K562 (cell line): ENCODE data around the gene TOM1. TPM values are rescaled to one million over a fixed set of nuclear protein-coding genes. Genes with fewer than 3 reads are reported as not detected.

ENCODE experiments used
- BMI1 ChIP-seq: fragments of 150-350 bp; IDR thresholded peaks from 2 replicates; pipeline ENCODE4 v1.6.1; 2014; ENCODE audit warnings: low read length
- CBX1 ChIP-seq: sonication (generic); IDR thresholded peaks from 2 replicates; pipeline ENCODE4 v1.6.1; 2016; ENCODE audit warnings: antibody characterized with exemption, low read depth, mild to moderate bottlenecking
- CBX3 ChIP-seq, 2 experiments: IDR thresholded peaks; 1 replicate in 1 of 2; 2 replicates in 1 of 2; pipeline ENCODE4 v1.6.1; 2012; ENCODE audit warnings: inconsistent platforms in 2 of 2, low read length in 2 of 2, borderline replicate concordance in 1 of 2, control low read depth in 1 of 2
- CREB5 ChIP-seq: fragments of 250-450 bp; sonication (Bioruptor Pico); IDR thresholded peaks from 2 replicates; pipeline ENCODE4 v1.5.0; 2020; ENCODE audit warnings: mild to moderate bottlenecking
- DPF2 ChIP-seq: fragments of 450-650 bp; IDR thresholded peaks from 2 replicates; pipeline ENCODE4 v1.6.1; 2016
- E2F3 ChIP-seq: fragments of 250-450 bp; sonication (Bioruptor Pico); IDR thresholded peaks from 2 replicates; pipeline ENCODE4 v1.4.0; 2020; ENCODE audit warnings: mild to moderate bottlenecking
- EHMT2 ChIP-seq: fragments of 450-650 bp; IDR thresholded peaks from 2 replicates; pipeline ENCODE4 v1.6.1; 2018; ENCODE audit warnings: antibody characterized with exemption
- ERF ChIP-seq: fragments of 450-650 bp; formaldehyde crosslinking; IDR thresholded peaks from 2 replicates; pipeline ENCODE4 v1.4.0; 2020; ENCODE audit warnings: mild to moderate bottlenecking, mixed read lengths
- GATAD2B ChIP-seq: fragments of 450-650 bp; IDR thresholded peaks from 2 replicates; pipeline ENCODE4 v1.6.1; 2017; ENCODE audit warnings: mild to moderate bottlenecking, borderline replicate concordance
- HCFC1 ChIP-seq: IDR thresholded peaks from 2 replicates; pipeline ENCODE4 v1.6.1; 2012; ENCODE audit warnings: low read depth, low read length, improper control_type of control experiment
- HMGN3 ChIP-seq: IDR thresholded peaks from 2 replicates; pipeline ENCODE4 v1.6.1; 2011; ENCODE audit warnings: borderline replicate concordance, low read depth, mild to moderate bottlenecking, mixed read lengths, low read length; ENCODE audit not compliant: insufficient read length; ENCODE audit errors: extremely low read depth
- HNRNPK ChIP-seq: fragments of 200-400 bp; formaldehyde crosslinking; IDR thresholded peaks from one replicate; pipeline ENCODE4 v1.6.1; 2018; ENCODE audit warnings: mild to moderate bottlenecking, low read depth, low read length; ENCODE audit not compliant: poor library complexity, severe bottlenecking
- IFI16 ChIP-seq: fragments of 250-450 bp; sonication (Bioruptor Pico); IDR thresholded peaks from 2 replicates; pipeline ENCODE4 v2.1.2; 2022; ENCODE audit warnings: mild to moderate bottlenecking, inconsistent platforms
- KDM1A ChIP-seq, 2 experiments: fragments of 450-650 bp; IDR thresholded peaks; 2 replicates each; pipeline ENCODE4 v1.6.1; 2016; ENCODE audit warnings: mild to moderate bottlenecking in 2 of 2
- REST ChIP-seq, 2 experiments: fragments of 450-650 bp; formaldehyde crosslinking in 1 of 2; IDR thresholded peaks; 2 replicates each; pipeline versions ENCODE4 v1.4.0 to v1.6.1; 2014 to 2020; ENCODE audit warnings: mild to moderate bottlenecking in 2 of 2, borderline replicate concordance in 1 of 2, low read depth in 1 of 2
- TAF7 ChIP-seq: fragments of 450-650 bp; IDR thresholded peaks from 2 replicates; pipeline ENCODE4 v1.6.1; 2016; ENCODE audit warnings: missing genetic modification characterization, missing compliant biosample characterization
- TCF3 ChIP-seq: sonication (generic); formaldehyde crosslinking; IDR thresholded peaks from 2 replicates; pipeline ENCODE4 v1.4.0; 2020; ENCODE audit warnings: mild to moderate bottlenecking, missing genetic modification reagents
- TOE1 ChIP-seq, 2 experiments: fragments of 450-650 bp in 1 of 2; sonication (generic) in 1 of 2; formaldehyde crosslinking in 1 of 2; IDR thresholded peaks; 2 replicates each; pipeline versions ENCODE4 v1.7.1 to v1.8.0; 2016 to 2022; ENCODE audit warnings: borderline replicate concordance in 2 of 2, mild to moderate bottlenecking in 2 of 2, antibody characterized with exemption in 1 of 2, inconsistent platforms in 1 of 2, low read depth in 1 of 2, missing genetic modification reagents in 1 of 2, moderate library complexity in 1 of 2
- ZNF695 ChIP-seq: fragments of 450-650 bp; formaldehyde crosslinking; IDR thresholded peaks from 2 replicates; pipeline ENCODE4 v1.4.0; 2020; ENCODE audit warnings: mild to moderate bottlenecking, moderate library complexity
- polyA plus RNA-seq, 8 experiments: library from polyadenylated mRNA; depleted of rRNA in 4 of 8; stranded (reverse) in 5 of 8; unstranded in 3 of 8; fragments of >200 nt; fragmentation: Nextera tagmentation in 2 of 8; fragmentation: Illumina TruSeq in 1 of 8; extraction: Ambion mirVana in 2 of 8; extraction: Trizol in 1 of 8; gene quantifications; 2 replicates each; pipeline versions ENCODE4 v1.2.1 to v1.2.3, GENCODE V29; 2011 to 2014; ENCODE audit warnings: inconsistent platforms in 1 of 8, missing spikeins in 1 of 8
- total RNA-seq, 7 experiments: library from RNA; depleted of rRNA in 6 of 7; stranded (reverse); fragments of >200 nt in 6 of 7; fragmentation: Illumina TruSeq in 2 of 7; extraction: Trizol in 2 of 7; gene quantifications; 2 replicates each; pipeline versions ENCODE4 v1.2.1 to v1.2.3, GENCODE V29; 2011 to 2021; ENCODE audit warnings: low replicate concordance in 1 of 7

The TOM1 gene
- total and polyA plus RNA-seq, 9 of the 15 experiments (the other 6 are each of a cell fraction or from before 2014, with no cell fraction given) = 0.64 to 20.6 (median 12.0) TPM

GRCh38 chr22:35376728-35377472 is 77.2 kb downstream of the TOM1 start (continued):
- TF ChIP-seq REST (IDR thresholded peaks at IDR 0.05; ENCODE audit: borderline replicate concordance) = peak; percentile 35; the same call in 1 of the 2 replicates
- no peak for TF ChIP-seq REST (CRISPR knock-in tag; IDR thresholded peaks at IDR 0.05; ENCODE audit: low read depth)
- peak; percentile 71 to 76 for TF ChIP-seq KDM1A (IDR thresholded peaks at IDR 0.05)
- no peak for TF ChIP-seq ERF
- no peak for TF ChIP-seq EHMT2
- peak; percentile 93 for TF ChIP-seq DPF2
- TF ChIP-seq CBX1 = no peak
- TF ChIP-seq BMI1 = no peak; the same call in 1 of the 2 replicates
- TF ChIP-seq ZNF695 = no peak
- 0 out of 2 replicates have a peak, but pooled peaks have one; percentile 27 for TF ChIP-seq GATAD2B
- TF ChIP-seq HNRNPK = no peak
- peak; percentile 83 for TF ChIP-seq TOE1 (IDR thresholded peaks at IDR 0.05; ENCODE audit: borderline replicate concordance)
- no peak for TF ChIP-seq TOE1 (CRISPR knock-in tag; IDR thresholded peaks at IDR 0.05; ENCODE audit: borderline replicate concordance, low read depth)
- peak; percentile 31; the same call in 1 of the 2 replicates for TF ChIP-seq TCF3 (CRISPR knock-in tag)
- TF ChIP-seq CBX3 (IDR thresholded peaks at IDR 0.05; ENCODE audit: borderline replicate concordance in 1 of 2, low read length in 2 of 2) = no peak
- TF ChIP-seq HMGN3 = no peak
- TF ChIP-seq CREB5 = no peak
- TF ChIP-seq TAF7 = no peak
- TF ChIP-seq IFI16 (CRISPR knock-in tag) = no peak
- TF ChIP-seq E2F3 (CRISPR knock-in tag) = no peak
- TF ChIP-seq HCFC1 = 0 out of 2 replicates have a peak, but pooled peaks have one; percentile 28
